Mucosa of stomach (tissue), 1 donor: Measurements from ENCODE around the gene PRUNE2.
"Not testable (repeated sequence)": the region's sequence is repeated elsewhere in the genome, so short reads cannot be mapped to it uniquely, and the experiment has no call there.

Experiments
- H3K27me3 ChIP-seq: one replicate; pipeline ENCODE4 v1.7.0; 2013; ENCODE audit warnings: mild to moderate bottlenecking, low read length; ENCODE audit not compliant: control insufficient read depth, insufficient read depth
- H3K36me3 ChIP-seq: one replicate; pipeline ENCODE4 v1.7.0; 2013; ENCODE audit warnings: low read length; ENCODE audit not compliant: control insufficient read depth, insufficient read depth
- H3K4me1 ChIP-seq: one replicate; pipeline ENCODE4 v1.7.0; 2013; ENCODE audit warnings: mild to moderate bottlenecking, low read length; ENCODE audit not compliant: control insufficient read depth, insufficient read depth
- H3K4me3 ChIP-seq: one replicate; pipeline ENCODE4 v1.7.0; 2013; ENCODE audit warnings: low read length
- H3K9ac ChIP-seq: one replicate; pipeline ENCODE4 v1.7.0; 2013; ENCODE audit warnings: mild to moderate bottlenecking, low read length, moderate library complexity
- H3K9me3 ChIP-seq: one replicate; pipeline ENCODE4 v1.7.0; 2013; ENCODE audit warnings: mild to moderate bottlenecking, low read length, moderate library complexity; ENCODE audit not compliant: control insufficient read depth
- donor health status: Pancreatic carcinoma.

Gene PRUNE2

GRCh38 chr9:76677481-76678055 lies 228.3 kb downstream of the PRUNE2 start:
- H3K9me3 ChIP-seq: no peaks in the 10 kb centered on the region

GRCh38 chr9:76676857-76677256 lies 229.1 kb downstream of the PRUNE2 start:
- H3K9ac ChIP-seq: no peak overlapping the region
- H3K9me3 ChIP-seq: no peaks in the 10 kb centered on the region

More at GRCh38 chr9:76677481-76678055, 228.3 kb downstream of the PRUNE2 start:
- no peak overlapping the region for H3K4me3 ChIP-seq
- no peaks in the 10 kb centered on the region for H3K36me3 ChIP-seq
- peaks cover 9% of the 10 kb centered on the region for H3K4me1 ChIP-seq
- no peaks in the 10 kb centered on the region for H3K27me3 ChIP-seq
- peak overlapping the region; percentile 59 for H3K9ac ChIP-seq

GRCh38 chr9:76667521-76667957 lies 238.4 kb downstream of the PRUNE2 start:
- H3K36me3 ChIP-seq: no peaks in the 10 kb centered on the region
- no peaks in the 10 kb centered on the region for H3K27me3 ChIP-seq

More at GRCh38 chr9:76676857-76677256, 229.1 kb downstream of the PRUNE2 start:
- Histone ChIP-seq H3K4me1 (peaks cover 9% of the 10 kb centered on the region), H3K4me3 (no peak overlapping the region), H3K27me3 (no peaks in the 10 kb centered on the region), H3K36me3 (no peaks in the 10 kb centered on the region)

GRCh38 chr9:76665966-76666365 lies 239.9 kb downstream of the PRUNE2 start:
- H3K4me1 ChIP-seq: peaks cover 37% of the 10 kb centered on the region
- H3K9me3 ChIP-seq, H3K27me3 ChIP-seq, H3K4me3 ChIP-seq, H3K36me3 ChIP-seq, H3K9ac ChIP-seq: not testable (repeated sequence)

More at GRCh38 chr9:76667521-76667957, 238.4 kb downstream of the PRUNE2 start:
- peaks cover 37% of the 10 kb centered on the region for H3K4me1 ChIP-seq
- H3K9me3 ChIP-seq: no peaks in the 10 kb centered on the region
- no peak overlapping the region for H3K9ac ChIP-seq
- no peak overlapping the region for H3K4me3 ChIP-seq

GRCh38 chr9:76665458-76665857 lies 240.5 kb downstream of the PRUNE2 start:
- Histone ChIP-seq H3K9ac (no peak overlapping the region), H3K9me3 (no peaks in the 10 kb centered on the region), H3K27me3 (no peaks in the 10 kb centered on the region), H3K4me1 (peaks cover 37% of the 10 kb centered on the region), H3K36me3 (no peaks in the 10 kb centered on the region), H3K4me3 (no peak overlapping the region)

- Histone ChIP-seq H3K36me3 (no peaks in the 10 kb centered on the region), H3K9me3 (no peaks in the 10 kb centered on the region), H3K4me1 (peaks cover 37% of the 10 kb centered on the region), H3K9ac (no peak overlapping the region), H3K27me3 (no peaks in the 10 kb centered on the region), H3K4me3 (no peak overlapping the region)
Measured at GRCh38 chr9:76664120-76664519, 241.8 kb downstream of the PRUNE2 start.

GRCh38 chr9:76662476-76663281 lies 243.2 kb downstream of the PRUNE2 start:
- Histone ChIP-seq H3K4me1 (peaks cover 42% of the 10 kb centered on the region), H3K4me3 (no peak overlapping the region), H3K36me3 (no peaks in the 10 kb centered on the region), H3K9ac (no peak overlapping the region), H3K27me3 (no peaks in the 10 kb centered on the region), H3K9me3 (no peaks in the 10 kb centered on the region)

GRCh38 chr9:76658510-76659231 lies 247.2 kb downstream of the PRUNE2 start:
- Histone ChIP-seq H3K27me3 (no peaks in the 10 kb centered on the region), H3K4me1 (peaks cover 45% of the 10 kb centered on the region), H3K36me3 (no peaks in the 10 kb centered on the region), H3K4me3 (no peak overlapping the region), H3K9me3 (no peaks in the 10 kb centered on the region), H3K9ac (no peak overlapping the region)

- Histone ChIP-seq H3K36me3 (no peaks in the 10 kb centered on the region), H3K9me3 (no peaks in the 10 kb centered on the region), H3K4me1 (peaks cover 41% of the 10 kb centered on the region), H3K4me3 (no peak overlapping the region), H3K9ac (no peak overlapping the region), H3K27me3 (no peaks in the 10 kb centered on the region)
Measured at GRCh38 chr9:76657265-76657664, 248.6 kb downstream of the PRUNE2 start.

- Histone ChIP-seq H3K9ac (no peak overlapping the region), H3K4me3 (no peak overlapping the region), H3K9me3 (no peaks in the 10 kb centered on the region), H3K36me3 (no peaks in the 10 kb centered on the region), H3K4me1 (peaks cover 41% of the 10 kb centered on the region), H3K27me3 (no peaks in the 10 kb centered on the region)
Measured at GRCh38 chr9:76655971-76656370, 249.9 kb downstream of the PRUNE2 start.

GRCh38 chr9:76655121-76655541 lies 250.8 kb downstream of the PRUNE2 start:
- Histone ChIP-seq H3K27me3 (no peaks in the 10 kb centered on the region), H3K36me3 (no peaks in the 10 kb centered on the region), H3K4me1 (peaks cover 48% of the 10 kb centered on the region), H3K9ac (no peak overlapping the region), H3K4me3 (no peak overlapping the region), H3K9me3 (no peaks in the 10 kb centered on the region)

GRCh38 chr9:76654575-76654974 lies 251.3 kb downstream of the PRUNE2 start:
- no peaks in the 10 kb centered on the region for H3K27me3 ChIP-seq
- no peaks in the 10 kb centered on the region for H3K9me3 ChIP-seq
- H3K4me3 ChIP-seq: no peak overlapping the region
- no peak overlapping the region for H3K9ac ChIP-seq
- peaks cover 48% of the 10 kb centered on the region for H3K4me1 ChIP-seq
- no peaks in the 10 kb centered on the region for H3K36me3 ChIP-seq
